Kidney epithelial cell (primary cell): ENCODE measurements around the gene HTR2C. TPM values are rescaled to one million over a fixed set of nuclear protein-coding genes. Genes with fewer than 3 reads are reported as not detected.

Source experiments
- DNase-seq: peaks from one replicate; pipeline ENCODE4 v3.0.0-alpha.2; 2010; ENCODE audit warnings: low read depth
- H3K27me3 ChIP-seq: 2 replicates; pipeline ENCODE4 v1.6.0; 2011; ENCODE audit warnings: low read length; ENCODE audit not compliant: control insufficient read depth, insufficient read depth
- H3K36me3 ChIP-seq: 2 replicates; pipeline ENCODE4 v1.5.1; 2011; ENCODE audit warnings: low read length; ENCODE audit not compliant: control insufficient read depth, insufficient read depth
- H3K4me3 ChIP-seq: 2 replicates; pipeline ENCODE4 v1.5.1; 2011; ENCODE audit warnings: low read depth, mild to moderate bottlenecking, control low read depth, low read length
- CTCF ChIP-seq: IDR thresholded peaks from 2 replicates; pipeline ENCODE4 v1.5.1; 2011; ENCODE audit warnings: mild to moderate bottlenecking, moderate library complexity, low read length, control low read depth, inconsistent platforms; ENCODE audit not compliant: insufficient read depth, poor library complexity, severe bottlenecking
- total RNA-seq: library from RNA; depleted of rRNA; stranded (reverse); fragments of >200 nt; gene quantifications from 2 replicates; pipeline ENCODE4 v1.2.3, GENCODE V29; 2015

HTR2C gene
- total RNA-seq, 1 donor from 2014 or later: not detected

- no peak overlapping the region for H3K4me3 ChIP-seq
- TF ChIP-seq CTCF: peak; percentile 76
- no peaks in the 10 kb centered on the region for H3K27me3 ChIP-seq
- no peaks in the 10 kb centered on the region for H3K36me3 ChIP-seq
- no peak for DNase-seq
Measured at GRCh38 chrX:114611018-114611619, 27.2 kb downstream of the HTR2C start.

- Histone ChIP-seq H3K27me3 (no peaks in the 10 kb centered on the region), H3K4me3 (no peak overlapping the region), H3K36me3 (no peaks in the 10 kb centered on the region)
- no peak for DNase-seq
- TF ChIP-seq CTCF: no peak
Measured at GRCh38 chrX:114615765-114616164, 31.9 kb downstream of the HTR2C start.

- no peaks in the 10 kb centered on the region for H3K27me3 ChIP-seq
- peak; percentile 50 for TF ChIP-seq CTCF
- no peaks in the 10 kb centered on the region for H3K36me3 ChIP-seq
- H3K4me3 ChIP-seq: no peak overlapping the region
- no peak for DNase-seq
Measured at GRCh38 chrX:114619874-114620273, 36.0 kb downstream of the HTR2C start.

GRCh38 chrX:114626323-114626722 is 42.4 kb downstream of the HTR2C start:
- peak; percentile 36 for TF ChIP-seq CTCF
- no peaks in the 10 kb centered on the region for H3K27me3 ChIP-seq
- DNase-seq: no peak
- H3K36me3 ChIP-seq: no peaks in the 10 kb centered on the region
- no peak overlapping the region for H3K4me3 ChIP-seq

- no peak for DNase-seq
- TF ChIP-seq CTCF: no peak
- no peaks in the 10 kb centered on the region for H3K27me3 ChIP-seq
- H3K4me3 ChIP-seq: no peak overlapping the region
- H3K36me3 ChIP-seq: no peaks in the 10 kb centered on the region
Measured at GRCh38 chrX:114635986-114636385, 52.1 kb downstream of the HTR2C start.

GRCh38 chrX:114650351-114650750 is 66.5 kb downstream of the HTR2C start:
- no peak for DNase-seq
- no peak for TF ChIP-seq CTCF
- no peak overlapping the region for H3K4me3 ChIP-seq
- H3K36me3 ChIP-seq: no peaks in the 10 kb centered on the region
- no peaks in the 10 kb centered on the region for H3K27me3 ChIP-seq
